Measurements from ENCODE around the gene UNC79. TPM values are rescaled to one million over a fixed set of nuclear protein-coding genes. Genes with fewer than 3 reads are reported as not detected.

Gene UNC79
- total and polyA plus RNA-seq, 4 donors: 0.03 to 0.94 (median 0.14) TPM

GRCh38 chr14:93715279-93715927 is 284.7 kb downstream of the UNC79 start:
- Histone ChIP-seq H3K27me3 (ENCODE audit: control insufficient read depth in 3 of 3, insufficient read depth in 3 of 3, low read length in 2 of 3) (no peaks in the 10 kb centered on the region), H3K36me3 (ENCODE audit: control insufficient read depth in 4 of 4, insufficient read depth in 4 of 4, low read length in 4 of 4) (no peaks in the 10 kb centered on the region), H3K4me1 (ENCODE audit: control insufficient read depth in 5 of 5, insufficient read depth in 5 of 5, low read length in 5 of 5) (no peaks in the 10 kb centered on the region), H3K9ac (ENCODE audit: insufficient read depth in 1 of 2, low read length in 2 of 2) (no peak overlapping the region), H3K4me3 (no peak overlapping the region), H3K27ac (ENCODE audit: low read depth in 1 of 2, low read length in 1 of 2) (no peak overlapping the region), H3K9me3 (ENCODE audit: control insufficient read depth in 4 of 4, insufficient read depth in 3 of 4, low read length in 3 of 4) (no peaks in the 10 kb centered on the region)
- ATAC-seq (ENCODE audit: insufficient read depth, low FRiP score) (no peak), DNase-seq (peak in 1 of 3 donors; percentile 6)
- 74 to 80% methylated on average over 13 of the region's 13 CpGs for WGBS, 2 donors
- TF ChIP-seq CTCF (IDR thresholded peaks at IDR 0.05; ENCODE audit: control extremely low read depth, extremely low read depth): no peak

GRCh38 chr14:93716002-93716745 is 285.4 kb downstream of the UNC79 start:
- no peaks in the 10 kb centered on the region for H3K27me3 ChIP-seq (ENCODE audit: control insufficient read depth in 3 of 3, insufficient read depth in 3 of 3, low read length in 2 of 3)
- no peak overlapping the region for H3K27ac ChIP-seq (ENCODE audit: low read depth in 1 of 2, low read length in 1 of 2)
- WGBS, 2 donors: 84 to 97% methylated on average over 8 of the region's 8 CpGs
- H3K4me1 ChIP-seq (ENCODE audit: control insufficient read depth in 5 of 5, insufficient read depth in 5 of 5, low read length in 5 of 5): no peaks in the 10 kb centered on the region
- no peak for ATAC-seq (ENCODE audit: insufficient read depth, low FRiP score)
- no peaks in the 10 kb centered on the region for H3K36me3 ChIP-seq (ENCODE audit: control insufficient read depth in 4 of 4, insufficient read depth in 4 of 4, low read length in 4 of 4)
- DNase-seq: peak in 1 of 3 donors; percentile 5
- H3K4me3 ChIP-seq: no peak overlapping the region
- TF ChIP-seq CTCF (IDR thresholded peaks at IDR 0.05; ENCODE audit: control extremely low read depth, extremely low read depth): no peak
- H3K9ac ChIP-seq (ENCODE audit: insufficient read depth in 1 of 2, low read length in 2 of 2): no peak overlapping the region
- no peaks in the 10 kb centered on the region for H3K9me3 ChIP-seq (ENCODE audit: control insufficient read depth in 4 of 4, insufficient read depth in 3 of 4, low read length in 3 of 4)

GRCh38 chr14:93716746-93717667 is 286.3 kb downstream of the UNC79 start:
- no peak for TF ChIP-seq CTCF (IDR thresholded peaks at IDR 0.05; ENCODE audit: control extremely low read depth, extremely low read depth)
- H3K27ac ChIP-seq (ENCODE audit: low read depth in 1 of 2, low read length in 1 of 2): no peak overlapping the region
- no peaks in the 10 kb centered on the region for H3K36me3 ChIP-seq (ENCODE audit: control insufficient read depth in 4 of 4, insufficient read depth in 4 of 4, low read length in 4 of 4)
- peak in 1 of 3 donors; percentile 6 for DNase-seq
- no peaks in the 10 kb centered on the region for H3K4me1 ChIP-seq (ENCODE audit: control insufficient read depth in 5 of 5, insufficient read depth in 5 of 5, low read length in 5 of 5)
- H3K9ac ChIP-seq (ENCODE audit: insufficient read depth in 1 of 2, low read length in 2 of 2): no peak overlapping the region
- H3K27me3 ChIP-seq (ENCODE audit: control insufficient read depth in 3 of 3, insufficient read depth in 3 of 3, low read length in 2 of 3): no peaks in the 10 kb centered on the region
- 89 to 91% methylated on average over 14 of the region's 14 CpGs for WGBS, 2 donors
- H3K4me3 ChIP-seq: no peak overlapping the region
- H3K9me3 ChIP-seq (ENCODE audit: control insufficient read depth in 4 of 4, insufficient read depth in 3 of 4, low read length in 3 of 4): no peaks in the 10 kb centered on the region
- ATAC-seq (ENCODE audit: insufficient read depth, low FRiP score): no peak

Measured in lung (tissue), 12 donors.